LNCAP (cell line): ENCODE data around the gene CNST.

Source experiments
- TF ChIP-seq, protein P1 (sequence below): fragments of 450-650 bp; IDR thresholded peaks from 2 replicates; pipeline ENCODE4 v1.5.1; 2017; ENCODE audit warnings: mild to moderate bottlenecking

CNST gene

DNA sequence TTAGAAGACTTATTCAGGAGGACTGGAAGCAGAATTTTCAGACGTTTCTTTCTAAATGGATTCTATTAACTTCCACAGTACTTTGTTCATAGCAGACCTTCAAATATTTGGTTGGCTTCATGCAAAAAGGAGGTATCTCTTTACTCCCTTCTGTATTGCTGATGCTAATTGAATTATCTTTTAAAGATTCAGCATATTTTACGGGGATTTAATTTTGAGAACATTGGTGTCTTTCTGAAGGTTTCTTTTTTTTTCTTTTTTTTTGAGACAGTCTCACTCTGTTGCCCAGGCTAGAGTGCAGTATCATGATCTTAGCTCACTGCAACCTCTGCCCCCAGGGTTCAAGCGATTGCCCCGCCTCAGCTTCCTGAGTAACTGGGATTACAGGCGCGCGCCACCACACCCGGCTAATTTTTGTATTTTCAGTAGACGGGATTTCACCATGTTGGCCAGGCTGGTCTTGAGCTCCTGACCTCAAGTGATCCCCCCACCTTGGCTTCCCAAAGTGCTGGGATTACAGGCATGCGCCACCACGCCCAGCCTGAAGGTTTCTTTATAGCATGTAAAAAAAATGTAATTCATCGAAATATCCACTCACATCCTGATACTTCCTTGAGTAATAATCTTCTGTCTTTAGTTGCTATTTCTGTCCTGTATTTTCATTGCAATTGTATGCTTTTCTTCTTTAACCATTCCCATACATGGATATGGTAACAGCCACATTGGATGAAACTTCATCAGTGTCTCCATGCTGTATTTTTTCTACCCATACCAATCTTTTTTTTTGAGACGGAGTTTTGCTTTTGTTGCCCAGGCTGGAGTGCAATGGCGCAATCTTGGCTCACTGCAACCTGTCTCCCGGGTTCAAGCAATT lies 14.5 kb downstream of the CNST start:
- TF ChIP-seq, protein P1, sequence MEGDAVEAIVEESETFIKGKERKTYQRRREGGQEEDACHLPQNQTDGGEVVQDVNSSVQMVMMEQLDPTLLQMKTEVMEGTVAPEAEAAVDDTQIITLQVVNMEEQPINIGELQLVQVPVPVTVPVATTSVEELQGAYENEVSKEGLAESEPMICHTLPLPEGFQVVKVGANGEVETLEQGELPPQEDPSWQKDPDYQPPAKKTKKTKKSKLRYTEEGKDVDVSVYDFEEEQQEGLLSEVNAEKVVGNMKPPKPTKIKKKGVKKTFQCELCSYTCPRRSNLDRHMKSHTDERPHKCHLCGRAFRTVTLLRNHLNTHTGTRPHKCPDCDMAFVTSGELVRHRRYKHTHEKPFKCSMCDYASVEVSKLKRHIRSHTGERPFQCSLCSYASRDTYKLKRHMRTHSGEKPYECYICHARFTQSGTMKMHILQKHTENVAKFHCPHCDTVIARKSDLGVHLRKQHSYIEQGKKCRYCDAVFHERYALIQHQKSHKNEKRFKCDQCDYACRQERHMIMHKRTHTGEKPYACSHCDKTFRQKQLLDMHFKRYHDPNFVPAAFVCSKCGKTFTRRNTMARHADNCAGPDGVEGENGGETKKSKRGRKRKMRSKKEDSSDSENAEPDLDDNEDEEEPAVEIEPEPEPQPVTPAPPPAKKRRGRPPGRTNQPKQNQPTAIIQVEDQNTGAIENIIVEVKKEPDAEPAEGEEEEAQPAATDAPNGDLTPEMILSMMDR, result no peak

DNA sequence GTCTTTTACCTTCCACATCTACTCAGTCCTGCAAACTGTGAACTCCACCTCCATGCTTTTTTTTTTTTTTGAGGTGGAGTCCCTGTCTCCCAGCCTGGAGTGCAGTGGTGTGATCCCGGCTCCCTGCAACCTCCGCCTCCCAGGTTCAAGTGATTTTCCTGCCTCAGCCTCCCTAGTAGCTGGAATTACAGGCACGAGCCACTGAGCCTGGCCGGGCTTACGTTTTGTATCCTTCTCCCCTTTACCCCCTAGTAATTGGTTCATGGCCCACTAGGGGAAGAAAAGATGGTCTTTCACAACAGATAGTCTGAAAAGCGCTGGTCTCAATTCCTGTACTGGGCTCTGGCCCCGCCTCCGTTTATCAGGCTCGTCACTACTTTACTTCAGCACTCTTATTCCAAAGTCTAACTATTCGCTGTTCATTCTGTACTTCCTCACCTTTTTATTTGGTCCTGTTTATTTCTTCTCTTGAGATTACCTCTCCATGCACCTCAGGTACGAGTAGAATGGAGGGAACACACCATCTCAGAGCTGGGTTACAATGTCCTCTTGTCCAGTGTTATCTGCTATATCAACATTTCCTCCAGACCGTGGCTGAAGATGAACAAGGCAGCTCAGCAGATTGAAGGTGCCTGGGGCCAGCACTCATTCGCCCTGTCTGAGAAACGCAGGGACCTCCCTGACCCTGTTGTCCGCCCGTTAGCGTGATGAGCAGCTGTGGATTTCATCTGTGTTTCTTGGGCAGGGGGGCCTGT lies 16.2 kb downstream of the CNST start:
- TF ChIP-seq, protein P1, result no peak

DNA sequence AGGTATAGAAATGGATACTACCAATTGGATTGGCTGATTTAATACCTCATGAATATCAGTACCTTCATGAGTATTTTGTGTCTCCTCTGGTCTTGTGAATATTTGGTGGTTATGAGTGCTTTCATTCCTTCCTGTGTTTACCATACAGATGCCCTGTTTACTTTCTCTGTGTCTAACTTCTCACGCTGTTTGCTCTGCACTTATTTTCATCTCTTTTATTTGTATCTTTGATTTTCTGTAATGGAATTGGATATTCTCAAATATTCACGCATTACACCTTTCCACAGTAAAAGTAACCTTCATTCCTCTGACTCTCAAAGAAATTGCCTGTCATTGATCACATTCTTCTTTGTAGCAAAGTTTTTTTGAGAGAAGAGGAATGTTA lies 16.8 kb downstream of the CNST start:
- TF ChIP-seq, protein P1, result no peak

DNA sequence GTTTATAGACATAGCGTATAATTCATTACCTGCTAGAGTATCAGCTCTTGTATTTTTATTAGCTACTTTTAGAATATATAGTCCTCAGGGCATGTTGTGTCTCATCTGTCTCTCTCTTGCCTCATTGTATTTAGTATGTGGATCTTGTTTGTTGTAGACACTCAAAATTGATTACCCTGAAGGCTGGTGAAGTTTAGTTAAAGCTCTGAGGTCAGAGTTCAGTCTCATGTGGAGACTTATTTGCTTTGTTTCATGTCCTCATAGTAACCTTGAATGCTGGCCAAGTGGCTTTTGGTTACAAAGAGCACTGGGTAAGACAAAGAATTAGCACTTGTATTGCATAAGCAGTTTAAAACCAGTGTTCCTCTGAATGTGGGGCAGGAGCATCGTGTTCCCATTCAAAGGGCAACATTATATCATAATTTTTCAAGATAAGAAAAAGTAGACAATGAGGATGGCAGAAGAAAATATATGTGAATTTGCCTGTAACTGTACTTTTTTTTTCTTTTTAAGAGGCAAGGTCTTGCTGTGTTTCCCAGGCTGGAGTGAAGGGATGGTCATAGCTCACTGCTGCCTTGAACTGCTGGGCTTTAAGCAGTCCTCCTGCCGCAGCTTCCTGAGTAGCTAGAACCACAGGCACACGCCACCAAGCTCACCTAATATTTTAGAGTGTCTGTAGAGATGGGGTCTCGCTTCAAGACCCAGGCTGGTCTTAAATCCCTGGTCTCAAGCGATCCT lies 17.4 kb downstream of the CNST start:
- TF ChIP-seq, protein P1, result no peak

DNA sequence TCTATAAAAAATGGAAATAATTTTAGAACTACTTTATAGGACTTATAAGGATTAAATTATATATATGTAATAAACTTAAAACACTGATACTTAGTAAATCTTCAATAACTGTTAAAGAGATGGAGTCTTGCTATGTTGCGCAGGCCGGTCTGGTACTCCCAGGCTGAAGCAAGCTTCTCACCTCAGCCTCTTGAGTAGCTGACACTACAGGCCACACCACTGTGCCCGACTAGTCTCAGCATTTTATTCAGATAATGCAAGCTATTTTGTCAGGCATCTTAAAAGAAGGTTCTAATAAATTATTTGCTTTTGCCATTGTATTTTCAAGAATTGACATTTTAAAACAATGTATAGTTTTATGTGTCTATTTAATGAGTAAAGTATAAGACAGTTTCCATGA lies 20.8 kb downstream of the CNST start:
- TF ChIP-seq, protein P1, result no peak

DNA sequence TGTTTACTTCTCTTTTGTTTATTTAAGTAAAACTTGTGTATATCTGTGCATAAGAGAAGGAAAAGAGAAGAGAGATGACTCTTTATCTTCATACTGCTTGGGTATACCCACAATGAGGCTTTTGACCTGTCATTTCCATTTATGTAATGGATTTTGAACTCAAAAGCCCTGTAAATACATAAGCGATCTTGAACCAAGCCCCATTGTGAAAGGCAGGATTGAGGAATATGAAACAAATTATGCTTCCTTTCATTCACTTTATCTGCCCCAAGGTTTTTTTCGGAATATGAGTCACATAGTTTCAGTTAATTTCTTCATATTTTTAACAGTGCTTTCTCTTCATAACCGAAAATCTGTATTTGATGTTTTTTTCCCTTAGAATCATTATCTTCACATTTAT lies 21.4 kb downstream of the CNST start:
- TF ChIP-seq, protein P1, result no peak

DNA sequence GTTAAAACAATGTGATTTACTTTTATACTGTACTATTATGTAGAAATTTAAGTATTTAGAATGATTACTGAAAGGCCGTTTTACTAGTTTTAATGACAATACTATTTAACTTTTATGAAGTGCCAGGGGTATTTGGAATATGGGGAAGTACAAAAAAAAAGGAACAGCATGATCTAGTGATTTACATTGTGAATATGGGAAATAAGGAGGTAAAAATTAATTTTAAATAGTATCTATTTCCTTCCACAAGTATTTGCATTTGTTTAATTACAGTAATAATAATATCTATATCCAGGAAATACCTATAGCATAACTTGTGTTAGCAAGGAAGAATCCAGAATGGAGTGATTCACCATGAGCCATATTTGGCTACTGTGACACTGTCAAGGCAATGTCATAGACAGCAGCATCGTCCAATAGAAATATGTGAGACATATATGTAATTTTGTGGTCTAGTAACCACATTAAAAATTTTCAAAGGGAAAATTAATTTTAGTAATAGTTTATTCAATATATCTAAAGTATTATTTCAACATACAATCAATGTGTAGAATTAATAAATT lies 22.0 kb downstream of the CNST start:
- TF ChIP-seq, protein P1, result no peak
